Measurements from ENCODE around the gene MN1.

- TF ChIP-seq CTCF (IDR thresholded peaks at IDR 0.05; ENCODE audit: low read length) (no peak), EZH2phosphoT487 (IDR thresholded peaks at IDR 0.05; ENCODE audit: low read length) (no peak)
Measured at GRCh38 chr22:27774200-27774599, 27.4 kb downstream of the MN1 start.
